Measurements from ENCODE around the gene LIN37. TPM values are rescaled to one million over a fixed set of nuclear protein-coding genes. Genes with fewer than 3 reads are reported as not detected.

Gene LIN37
- total RNA-seq, 1 donor from 2014 or later, result 18.7 TPM

GRCh38 chr19:35734273-35734672 is 14.1 kb upstream of the LIN37 start:
- no peak for DNase-seq (ENCODE audit: extremely low read depth, low read depth, low spot score)

- no peak for DNase-seq (ENCODE audit: extremely low read depth, low read depth, low spot score)
Observed at GRCh38 chr19:35734889-35735288, 13.5 kb upstream of the LIN37 start.

GRCh38 chr19:35736913-35737886 is 11.2 kb upstream of the LIN37 start:
- DNase-seq (ENCODE audit: extremely low read depth, low read depth, low spot score), result no peak

- DNase-seq (ENCODE audit: extremely low read depth, low read depth, low spot score), result no peak
Observed at GRCh38 chr19:35738021-35738886, 10.1 kb upstream of the LIN37 start.

GRCh38 chr19:35738887-35739229 is 9.5 kb upstream of the LIN37 start:
- no peak for DNase-seq (ENCODE audit: extremely low read depth, low read depth, low spot score)

GRCh38 chr19:35739275-35740107 is 8.9 kb upstream of the LIN37 start:
- DNase-seq (ENCODE audit: extremely low read depth, low read depth, low spot score), result no peak

- no peak for DNase-seq (ENCODE audit: extremely low read depth, low read depth, low spot score)
Observed at GRCh38 chr19:35740108-35740422, 8.3 kb upstream of the LIN37 start.

GRCh38 chr19:35740423-35741202 is 7.8 kb upstream of the LIN37 start:
- DNase-seq (ENCODE audit: extremely low read depth, low read depth, low spot score), result no peak

- no peak for DNase-seq (ENCODE audit: extremely low read depth, low read depth, low spot score)
Observed at GRCh38 chr19:35741203-35741515, 7.2 kb upstream of the LIN37 start.

- no peak for DNase-seq (ENCODE audit: extremely low read depth, low read depth, low spot score)
Observed at GRCh38 chr19:35742121-35742724, 6.2 kb upstream of the LIN37 start, which contains the start of gene IGFLR1. IGFLR1 (minus strand) TSS chr19:35742452; CDS start chr19:35741180, 1,272 bp downstream.

- DNase-seq (ENCODE audit: extremely low read depth, low read depth, low spot score), result no peak
Observed at GRCh38 chr19:35743640-35744429, 4.5 kb upstream of the LIN37 start.

- peak; percentile 72 for DNase-seq (ENCODE audit: extremely low read depth, low read depth, low spot score)
Observed at GRCh38 chr19:35744430-35745327, 3.7 kb upstream of the LIN37 start.

GRCh38 chr19:35745328-35746086 is 2.9 kb upstream of the LIN37 start, which contains the start of the genes PSENEN and U2AF1L4:
PSENEN (plus strand) TSS chr19:35745651; CDS start chr19:35745931, 280 bp downstream.
U2AF1L4 (minus strand) TSS chr19:35745418; CDS start chr19:35745391, 27 bp downstream.
- peak; percentile 95 for DNase-seq (ENCODE audit: extremely low read depth, low read depth, low spot score)

- no peak for DNase-seq (ENCODE audit: extremely low read depth, low read depth, low spot score)
Observed at GRCh38 chr19:35746087-35746462, 2.3 kb upstream of the LIN37 start.

- no peak for DNase-seq (ENCODE audit: extremely low read depth, low read depth, low spot score)
Observed at GRCh38 chr19:35746531-35746930, 1.8 kb upstream of the LIN37 start.

- DNase-seq (ENCODE audit: extremely low read depth, low read depth, low spot score), result no peak
Observed at GRCh38 chr19:35750167-35750566, 1.8 kb downstream of the LIN37 start.
